ENCODE measurements around the gene E2F6. TPM values are rescaled to one million over a fixed set of nuclear protein-coding genes. Genes with fewer than 3 reads are reported as not detected.

Gene E2F6
- total and polyA plus RNA-seq, 2 donors (not counting 3 experiments of a cell fraction or from before 2014, with no cell fraction given), result 7.9 to 15.7 TPM

DNA sequence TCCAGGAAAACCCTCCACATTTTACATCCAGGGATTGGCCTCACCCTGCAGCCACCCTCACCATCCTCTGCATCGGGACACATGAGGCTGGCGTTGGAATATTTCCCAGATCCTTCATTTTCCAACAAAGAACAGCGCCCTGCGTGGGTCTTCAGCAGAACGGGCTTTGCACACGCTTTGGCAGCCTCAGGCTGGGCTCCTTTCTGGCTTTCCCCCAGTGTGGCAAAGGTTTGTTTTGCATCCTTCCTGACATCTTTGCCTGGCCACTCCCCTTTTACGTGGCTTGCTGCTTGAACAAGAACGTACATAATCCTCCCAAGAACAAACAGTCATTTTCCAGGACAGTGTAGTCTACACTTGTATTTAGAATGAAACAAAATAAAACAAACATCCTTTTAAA, 42.3 kb upstream of the E2F6 start:
- Histone ChIP-seq H4K20me1 (replicated peaks; ENCODE audit: control insufficient read depth, extremely low read depth, insufficient read depth, low read length) (no peaks in the 10 kb centered on the region), H3K9me3 (replicated peaks; ENCODE audit: control insufficient read depth, insufficient read depth, low read length) (no peaks in the 10 kb centered on the region), H3K9ac (replicated peaks; ENCODE audit: extremely low read depth, insufficient read depth, low read length) (no peak overlapping the region), H2AFZ (ENCODE audit: low read depth, low read length) (no peak overlapping the region), H3K79me2 (ENCODE audit: control insufficient read depth, insufficient read depth, low read length) (no peaks in the 10 kb centered on the region), H3K4me1 (ENCODE audit: control insufficient read depth, extremely low read depth, insufficient read depth, low read length) (no peaks in the 10 kb centered on the region), H3K27me3 (ENCODE audit: control insufficient read depth in 2 of 2, insufficient read depth in 2 of 2, low read length in 2 of 2) (no peaks in the 10 kb centered on the region), H3K36me3 (ENCODE audit: control insufficient read depth in 2 of 2, extremely low read depth in 1 of 2, insufficient read depth in 2 of 2, low read length in 2 of 2) (no peaks in the 10 kb centered on the region), H3K4me2 (ENCODE audit: insufficient read depth, low read length) (no peak overlapping the region), H3K4me3 (replicated peaks in 1 of 3; ENCODE audit: insufficient read depth in 1 of 3, low read depth in 1 of 3, low read length in 3 of 3) (no peak overlapping the region), H3K27ac (ENCODE audit: insufficient read depth, low read depth, low read length) (no peak overlapping the region), H3K9me1 (replicated peaks; ENCODE audit: control insufficient read depth, extremely low read depth, insufficient read depth, low read length) (no peaks in the 10 kb centered on the region)
- ChIA-PET CTCF (no interaction called here), POLR2A (no interaction called here)
- intact Hi-C loops (cut with micrococcal nuclease), result no loop called here
- no peak for DNase-seq (ENCODE audit: low read depth, low spot score)
- BruUV-seq (replicated peaks), result no TSS peak
- FAIRE-seq, result no peak
- TF ChIP-seq POLR2A (IDR thresholded peaks at IDR 0.05; ENCODE audit: low read depth, low read length), result no peak
- no peak for TF ChIP-seq POLR2AphosphoS5 (IDR thresholded peaks at IDR 0.05; ENCODE audit: insufficient read depth, low read depth, low read length)
- no peak for TF ChIP-seq GATA2 (IDR thresholded peaks at IDR 0.05; ENCODE audit: insufficient read depth, insufficient read length, low read depth, low read length)
- TF ChIP-seq MYC (IDR thresholded peaks at IDR 0.05; ENCODE audit: low read depth, low read length), result no peak
- no peak for TF ChIP-seq EZH2 (IDR thresholded peaks at IDR 0.05; ENCODE audit: borderline replicate concordance, low read depth, low read length, severe bottlenecking)
- TF ChIP-seq, protein P1, sequence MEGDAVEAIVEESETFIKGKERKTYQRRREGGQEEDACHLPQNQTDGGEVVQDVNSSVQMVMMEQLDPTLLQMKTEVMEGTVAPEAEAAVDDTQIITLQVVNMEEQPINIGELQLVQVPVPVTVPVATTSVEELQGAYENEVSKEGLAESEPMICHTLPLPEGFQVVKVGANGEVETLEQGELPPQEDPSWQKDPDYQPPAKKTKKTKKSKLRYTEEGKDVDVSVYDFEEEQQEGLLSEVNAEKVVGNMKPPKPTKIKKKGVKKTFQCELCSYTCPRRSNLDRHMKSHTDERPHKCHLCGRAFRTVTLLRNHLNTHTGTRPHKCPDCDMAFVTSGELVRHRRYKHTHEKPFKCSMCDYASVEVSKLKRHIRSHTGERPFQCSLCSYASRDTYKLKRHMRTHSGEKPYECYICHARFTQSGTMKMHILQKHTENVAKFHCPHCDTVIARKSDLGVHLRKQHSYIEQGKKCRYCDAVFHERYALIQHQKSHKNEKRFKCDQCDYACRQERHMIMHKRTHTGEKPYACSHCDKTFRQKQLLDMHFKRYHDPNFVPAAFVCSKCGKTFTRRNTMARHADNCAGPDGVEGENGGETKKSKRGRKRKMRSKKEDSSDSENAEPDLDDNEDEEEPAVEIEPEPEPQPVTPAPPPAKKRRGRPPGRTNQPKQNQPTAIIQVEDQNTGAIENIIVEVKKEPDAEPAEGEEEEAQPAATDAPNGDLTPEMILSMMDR (IDR thresholded peaks at IDR 0.05; ENCODE audit: extremely low read depth in 1 of 2, insufficient read depth in 1 of 2, low read depth in 1 of 2, low read length in 2 of 2), result no peak
- TF ChIP-seq FOS (IDR thresholded peaks at IDR 0.05; ENCODE audit: borderline replicate concordance, insufficient read depth, low read length), result no peak
- TF ChIP-seq, protein P2, sequence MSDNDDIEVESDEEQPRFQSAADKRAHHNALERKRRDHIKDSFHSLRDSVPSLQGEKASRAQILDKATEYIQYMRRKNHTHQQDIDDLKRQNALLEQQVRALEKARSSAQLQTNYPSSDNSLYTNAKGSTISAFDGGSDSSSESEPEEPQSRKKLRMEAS (IDR thresholded peaks at IDR 0.05; ENCODE audit: insufficient read depth, insufficient read length), result no peak
- no peak for TF ChIP-seq JUN (IDR thresholded peaks at IDR 0.05; ENCODE audit: borderline replicate concordance, insufficient read depth, insufficient read length, low read depth)
- dilution Hi-C loops (cut with MboI; ENCODE audit: extremely low pct_ligation_motif_present, low sequenced_read_pairs), result no loop called here
